GM10847 (cell line): ENCODE results near the gene TRMT112.

ENCODE experiments used
- POLR2A ChIP-seq: IDR thresholded peaks from 2 replicates; pipeline ENCODE4 v1.6.1; 2011; ENCODE audit not compliant: insufficient read length; ENCODE audit errors: extremely low read depth

TRMT112 gene

DNA sequence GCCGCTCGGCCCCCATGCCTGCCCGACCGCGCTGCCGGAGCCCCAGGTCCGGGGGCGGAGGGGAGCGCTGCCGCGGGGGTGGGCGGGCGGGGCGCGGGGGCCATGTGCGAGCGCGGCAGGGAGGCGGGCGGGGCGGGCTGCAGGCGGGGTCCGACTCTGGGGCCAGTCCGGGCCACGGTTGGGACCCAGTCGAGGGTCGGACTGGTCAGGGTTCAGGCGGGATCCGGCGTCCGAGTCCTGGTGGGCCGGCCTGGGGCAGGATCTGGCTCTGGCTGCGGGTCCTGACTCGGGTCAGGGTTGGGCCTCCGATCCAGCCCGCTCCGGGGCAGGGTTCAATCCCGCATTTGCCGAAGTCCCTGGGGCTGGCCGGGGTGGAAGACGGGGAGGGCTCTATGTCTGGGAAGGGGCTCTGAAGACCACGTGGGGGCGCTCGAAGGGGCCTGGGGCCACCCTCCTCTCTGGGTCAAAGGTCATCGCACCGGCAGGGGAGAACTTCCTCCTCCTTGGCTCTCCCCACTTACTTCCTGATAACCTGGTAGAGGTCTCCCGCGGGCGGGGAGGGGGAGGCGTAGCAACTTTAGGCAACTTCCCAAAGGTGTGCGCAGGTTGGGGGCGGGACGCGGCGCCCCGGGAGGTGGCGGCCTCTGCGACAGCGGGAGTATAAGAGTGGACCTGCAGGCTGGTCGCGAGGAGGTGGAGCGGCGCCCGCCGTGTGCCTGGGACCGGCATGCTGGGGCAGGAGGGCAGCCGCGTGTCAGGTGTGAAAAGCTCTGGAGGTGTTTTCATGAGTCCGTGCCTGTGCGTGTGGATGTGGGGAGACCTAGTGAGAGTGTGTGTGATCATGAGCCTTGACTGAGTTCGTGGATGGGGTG, 11.4 kb downstream of the TRMT112 start:
- peak; percentile 24 for TF ChIP-seq POLR2A

GRCh38 chr11:64305075-64305690, 12.2 kb downstream of the TRMT112 start, which contains the start of gene ESRRA:
ESRRA (plus strand) TSS chr11:64305524; CDS start chr11:64307180, 1,656 bp downstream.
- peak; percentile 53 for TF ChIP-seq POLR2A

- peak; percentile 50 for TF ChIP-seq POLR2A
Observed at GRCh38 chr11:64304316-64305072, 12.9 kb downstream of the TRMT112 start.

DNA sequence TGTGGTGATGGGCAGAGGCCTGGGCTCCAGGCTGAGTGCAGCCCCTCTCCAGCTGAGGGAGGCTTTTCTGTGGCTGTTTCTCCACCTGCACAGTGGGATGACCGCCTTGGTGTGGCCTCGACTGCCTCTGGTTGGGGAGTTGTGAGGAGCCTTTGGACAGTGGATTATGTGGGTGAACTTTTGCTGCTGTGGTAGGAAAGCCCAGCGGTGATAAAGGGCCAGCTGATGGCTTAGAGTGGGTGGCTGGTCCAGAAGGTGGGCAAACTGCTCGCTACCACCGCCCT, 13.4 kb downstream of the TRMT112 start:
- TF ChIP-seq POLR2A, result no peak

DNA sequence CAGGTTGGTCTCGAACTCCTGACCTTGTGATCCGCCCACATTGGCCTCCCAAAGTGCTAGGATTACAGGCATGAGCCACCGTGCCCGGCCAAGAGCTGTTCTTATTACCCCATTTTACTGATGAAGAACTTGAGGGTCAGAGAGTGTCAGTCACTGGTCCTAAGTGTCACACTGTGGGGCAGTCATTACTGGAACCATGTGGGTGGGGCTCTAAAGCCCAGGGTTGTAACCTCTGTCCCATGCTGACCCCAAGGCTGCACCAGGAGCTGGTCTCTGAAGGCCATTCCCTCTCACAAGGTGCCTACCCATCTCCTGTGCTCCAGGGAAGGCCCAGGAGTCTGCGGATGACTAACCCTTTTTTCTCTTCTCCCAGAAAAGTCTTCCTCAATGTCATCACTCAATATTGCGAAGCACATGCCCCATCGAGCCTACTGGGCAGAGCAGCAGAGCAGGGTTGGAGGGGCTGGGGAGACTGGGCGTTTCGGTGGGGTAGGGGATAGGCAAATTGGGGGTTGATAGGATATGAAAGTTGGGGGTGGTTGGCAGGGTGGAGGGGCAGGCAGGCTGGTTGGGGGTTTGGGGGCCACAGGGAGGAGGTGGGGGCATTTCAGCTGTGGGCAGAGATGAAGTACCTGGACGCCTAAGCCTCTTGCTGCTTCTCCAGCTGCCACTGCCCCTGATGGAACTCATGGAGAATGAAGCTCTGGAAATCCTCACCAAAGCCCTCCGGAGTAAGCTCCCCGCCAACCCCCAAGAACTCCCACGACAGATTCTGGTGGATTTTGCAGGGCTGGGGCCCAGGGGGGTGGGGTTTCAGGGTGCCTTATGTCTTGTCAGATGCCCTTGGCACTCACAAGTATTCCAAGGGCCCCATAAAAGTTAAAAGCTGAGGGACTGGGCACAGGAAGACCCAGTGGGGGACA, 14.0 kb downstream of the TRMT112 start:
- no peak for TF ChIP-seq POLR2A

GRCh38 chr11:64299847-64300648, 17.3 kb downstream of the TRMT112 start, which contains the start of gene CATSPERZ:
CATSPERZ (plus strand) TSS chr11:64300358; CDS start chr11:64300411, 53 bp downstream.
- no peak for TF ChIP-seq POLR2A

DNA sequence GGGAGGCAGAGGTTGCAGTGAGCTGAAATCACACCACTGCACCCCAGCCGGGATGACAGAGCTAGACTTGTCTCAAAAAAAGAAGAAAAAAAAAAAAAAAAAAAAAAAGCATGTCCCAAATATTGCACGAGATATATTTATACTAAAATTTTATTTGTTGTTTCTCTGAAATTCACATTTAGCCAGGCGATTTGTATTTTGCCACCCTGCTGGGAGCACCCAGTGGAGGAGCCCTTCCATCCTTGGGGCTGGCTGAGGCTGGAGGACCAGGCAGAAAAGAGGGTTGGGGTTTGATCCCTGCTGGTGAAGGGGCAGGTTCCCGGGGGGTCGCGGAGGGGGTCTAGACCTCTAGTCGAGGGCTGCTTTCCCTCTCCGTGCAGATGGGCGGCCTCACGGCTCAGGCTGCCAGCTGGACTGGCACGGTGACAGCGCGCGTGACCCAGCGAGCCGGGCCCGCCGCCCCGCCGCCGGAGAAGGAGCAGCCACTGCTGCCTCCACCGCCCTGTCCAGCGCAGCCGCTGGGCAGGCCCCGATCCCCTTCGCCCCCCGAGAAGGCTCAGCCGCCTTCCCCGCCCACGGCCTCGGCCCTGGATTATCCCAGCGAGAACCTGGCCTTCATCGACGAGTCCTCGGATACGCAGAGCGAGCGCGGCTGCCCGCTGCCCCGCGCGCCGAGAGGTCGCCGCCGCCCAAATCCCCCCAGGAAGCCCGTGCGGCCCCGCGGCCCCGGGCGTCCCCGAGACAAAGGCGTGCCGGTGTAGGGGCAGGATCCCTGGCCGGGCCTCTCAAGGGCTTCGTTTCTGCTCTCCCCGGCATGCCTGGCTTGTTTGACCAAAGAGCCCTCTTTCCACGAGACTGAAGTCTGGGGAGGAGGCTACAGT, 18.2 kb downstream of the TRMT112 start:
- TF ChIP-seq POLR2A, result no peak

GRCh38 chr11:64297699-64298358, 19.5 kb downstream of the TRMT112 start:
- TF ChIP-seq POLR2A, result no peak

DNA sequence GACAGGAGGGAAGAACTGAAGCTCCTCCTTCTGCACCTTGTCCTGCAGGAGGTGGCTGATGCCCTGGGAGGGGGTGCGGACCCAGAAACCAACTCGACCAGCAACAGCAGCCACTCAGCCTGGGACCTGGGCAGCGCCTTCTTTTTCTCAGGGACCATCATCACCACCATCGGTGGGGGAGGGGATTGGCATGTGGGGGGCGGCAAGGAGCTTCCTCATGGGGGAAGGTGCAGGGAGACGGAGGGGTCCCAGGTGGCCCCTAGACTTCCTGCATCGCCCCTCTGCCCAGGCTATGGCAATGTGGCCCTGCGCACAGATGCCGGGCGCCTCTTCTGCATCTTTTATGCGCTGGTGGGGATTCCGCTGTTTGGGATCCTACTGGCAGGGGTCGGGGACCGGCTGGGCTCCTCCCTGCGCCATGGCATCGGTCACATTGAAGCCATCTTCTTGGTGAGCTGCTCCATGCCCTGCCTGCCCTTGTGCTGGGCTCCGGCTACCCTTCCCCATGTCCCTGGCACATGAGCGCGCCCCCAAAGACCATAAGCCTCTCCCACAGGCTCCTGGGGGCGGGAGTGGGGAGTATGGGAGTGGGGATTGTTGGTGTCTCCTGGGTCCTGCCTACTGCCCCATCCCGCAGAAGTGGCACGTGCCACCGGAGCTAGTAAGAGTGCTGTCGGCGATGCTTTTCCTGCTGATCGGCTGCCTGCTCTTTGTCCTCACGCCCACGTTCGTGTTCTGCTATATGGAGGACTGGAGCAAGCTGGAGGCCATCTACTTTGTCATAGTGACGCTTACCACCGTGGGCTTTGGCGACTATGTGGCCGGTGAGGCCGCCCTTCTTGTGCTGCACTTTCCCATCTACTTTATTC, 20.3 kb downstream of the TRMT112 start:
- no peak for TF ChIP-seq POLR2A

GRCh38 chr11:64296236-64296635, 21.1 kb downstream of the TRMT112 start:
- TF ChIP-seq POLR2A, result no peak

DNA sequence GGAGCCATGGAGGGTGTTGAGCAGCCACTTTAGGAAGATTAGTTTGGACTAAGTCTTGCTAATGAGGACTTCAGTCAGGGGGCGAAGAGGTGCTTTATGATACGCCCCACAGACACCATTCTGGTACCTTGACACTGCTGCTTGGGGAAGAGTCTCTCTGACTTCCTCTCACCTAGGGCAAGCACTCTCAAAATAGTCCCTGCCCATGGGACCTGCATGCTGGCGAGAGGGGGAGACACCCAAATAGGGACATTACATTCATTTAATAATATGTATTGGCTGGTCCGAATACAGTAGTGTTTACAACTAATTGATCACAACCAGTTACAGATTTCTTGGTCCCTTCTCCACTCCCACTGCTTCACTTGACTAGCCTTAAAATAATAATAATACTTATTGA, 21.6 kb downstream of the TRMT112 start:
- no peak for TF ChIP-seq POLR2A

DNA sequence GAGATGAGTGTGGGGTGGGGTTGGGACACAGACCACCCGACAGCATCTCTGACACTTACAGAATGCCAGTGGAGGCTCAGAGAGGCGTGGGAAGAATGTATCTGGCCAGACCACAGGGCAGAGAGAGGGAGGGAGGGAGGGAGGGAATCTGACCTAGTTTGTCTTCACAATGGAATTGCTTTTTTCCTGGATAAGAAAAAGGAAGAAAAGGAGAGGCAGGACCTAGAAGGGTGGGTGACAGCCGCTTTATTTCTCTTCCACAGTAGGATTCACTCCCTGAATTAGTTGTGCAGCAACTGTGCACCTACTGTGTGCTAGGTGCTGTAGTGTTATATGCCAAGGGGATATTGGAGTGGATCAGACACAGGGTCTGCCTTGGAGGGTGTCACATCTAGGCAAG, 22.6 kb downstream of the TRMT112 start:
- TF ChIP-seq POLR2A, result no peak
